Lung (tissue), 12 donors: ENCODE measurements around the gene RAB22A. TPM values are rescaled to one million over a fixed set of nuclear protein-coding genes. Genes with fewer than 3 reads are reported as not detected.
A peak's percentile ranks its signal among the peaks of the same experiment; 100 is the strongest.

Source experiments
- ATAC-seq: fragments of 200-7000 bp; cut with Tn5 transposase; one replicate; pipeline ENCODE4 v1.9.1; 2020; ENCODE audit warnings: moderate number of reproducible peaks; ENCODE audit not compliant: insufficient read depth, low FRiP score
- DNase-seq, 3 donors: peaks; one replicate each; pipeline ENCODE4 v3.0.0-alpha.2; 2013 to 2017
- H3K27ac ChIP-seq, 2 donors: one replicate each; pipeline ENCODE4 v1.5.1; 2013; ENCODE audit warnings: mild to moderate bottlenecking in 2 of 2, moderate library complexity in 2 of 2, control low read depth in 1 of 2, inconsistent platforms in 1 of 2, low read depth in 1 of 2, low read length in 1 of 2
- H3K27me3 ChIP-seq, 3 donors: one replicate each; pipeline ENCODE4 v1.5.1; 2013; ENCODE audit warnings: low read length in 2 of 3; ENCODE audit not compliant: control insufficient read depth in 3 of 3, insufficient read depth in 3 of 3
- H3K36me3 ChIP-seq, 4 donors: one replicate each; pipeline ENCODE4 v1.5.1; 2013; ENCODE audit warnings: low read length in 4 of 4, mild to moderate bottlenecking in 1 of 4, moderate library complexity in 1 of 4; ENCODE audit not compliant: control insufficient read depth in 4 of 4, insufficient read depth in 4 of 4
- H3K4me1 ChIP-seq, 5 donors: one replicate each; pipeline ENCODE4 v1.5.1; 2013; ENCODE audit warnings: low read length in 5 of 5, mild to moderate bottlenecking in 2 of 5, moderate library complexity in 1 of 5; ENCODE audit not compliant: control insufficient read depth in 5 of 5, insufficient read depth in 5 of 5
- H3K4me3 ChIP-seq: one replicate; pipeline ENCODE4 v1.5.1; 2013; ENCODE audit warnings: mild to moderate bottlenecking, control low read depth, moderate library complexity
- H3K9ac ChIP-seq, 2 donors: one replicate each; pipeline ENCODE4 v1.5.1; 2013; ENCODE audit warnings: low read length in 2 of 2, control low read depth in 1 of 2; ENCODE audit not compliant: insufficient read depth in 1 of 2
- H3K9me3 ChIP-seq, 4 donors: one replicate each; pipeline ENCODE4 v1.5.1; 2013; ENCODE audit warnings: low read length in 3 of 4, mild to moderate bottlenecking in 1 of 4, moderate library complexity in 1 of 4; ENCODE audit not compliant: control insufficient read depth in 4 of 4, insufficient read depth in 3 of 4
- CTCF ChIP-seq: IDR thresholded peaks from 2 replicates; pipeline ENCODE4 v1.5.1; 2012; ENCODE audit warnings: mild to moderate bottlenecking; ENCODE audit errors: control extremely low read depth, extremely low read depth
- WGBS, 2 donors: extraction: QIAGEN DNeasy Blood & Tissue Kit; methylation state at CpG; one replicate each; pipeline ENCODE4 v1.1.7; 2013; 5-methylcytosine and 5-hydroxymethylcytosine counted together
- polyA plus RNA-seq, 2 donors: library from polyadenylated mRNA; stranded (reverse); fragments of 200-250 nt; gene quantifications; one replicate each; pipeline ENCODE4 v1.2.1, GENCODE V29; 2013
- total RNA-seq, 2 donors: library from RNA; depleted of rRNA in 1 of 2; stranded (reverse); fragments of >200 nt in 1 of 2; gene quantifications; one replicate each; pipeline ENCODE4 v1.2.1, GENCODE V29; 2014 to 2021
- donor health status: control.
- donor health status: control.
- donor health status: Bipolar disorder and iron deficiency.
- donor health status: healthy.
- donor health status: DM: yes; HTN: yes; CAD: no.

The RAB22A gene
- total and polyA plus RNA-seq, 4 donors, result 6.0 to 25.1 (median 12.8) TPM

- H3K9ac ChIP-seq, result peak overlapping the region; percentile 77 to 80
- WGBS, 2 donors, result 1% methylated on average over 49 to 56 of the region's 56 CpGs
- peak; percentile 66 for ATAC-seq
Measured at GRCh38 chr20:58389324-58389967, 79.9 kb downstream of the RAB22A start.

DNA sequence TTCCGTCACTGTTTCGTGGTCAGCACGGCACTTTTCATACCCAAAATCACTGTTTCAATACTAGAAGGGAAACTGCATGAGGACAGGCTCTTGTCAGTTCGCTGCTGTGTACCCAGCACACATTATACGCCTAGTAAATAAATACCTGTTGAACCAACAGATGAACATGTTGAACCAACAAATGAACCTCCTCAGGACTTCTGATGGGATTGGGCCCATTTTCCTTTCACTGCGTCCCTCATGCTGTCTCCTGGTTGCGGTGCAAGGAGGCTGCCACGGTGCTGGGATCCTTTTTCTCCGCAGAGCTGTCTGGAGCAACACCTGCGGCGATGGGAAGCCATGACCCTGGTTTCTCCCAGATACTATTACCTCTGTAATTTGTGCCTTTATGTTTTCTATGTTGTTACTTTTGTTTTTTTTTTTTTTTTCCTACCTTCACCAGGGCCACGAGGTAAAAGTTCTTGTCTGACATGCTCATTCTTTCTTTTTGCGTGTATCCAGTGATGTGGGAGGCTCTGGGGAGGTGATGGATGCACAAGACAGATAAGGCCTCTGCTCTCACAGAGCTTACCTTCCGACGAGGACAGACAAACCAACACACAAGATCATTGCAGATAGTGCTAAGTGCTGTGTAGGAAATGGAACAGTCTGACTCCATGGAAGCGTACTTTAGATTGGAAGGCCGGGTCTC, 80.6 kb downstream of the RAB22A start:
- peak overlapping the region; percentile 81 to 100 for H3K27ac ChIP-seq
- H3K9ac ChIP-seq, result peak overlapping the region; percentile 77 to 80
- ATAC-seq (no peak), DNase-seq (no peak)
- peaks cover 0 to 2% (median 0%) of the 10 kb centered on the region in 4 donors for H3K9me3 ChIP-seq
- TF ChIP-seq CTCF, result no peak
- H3K27me3 ChIP-seq, result no peaks in the 10 kb centered on the region
- H3K4me3 ChIP-seq, result peak overlapping the region; percentile 99
- peaks cover 0 to 5% (median 2%) of the 10 kb centered on the region in 4 donors for H3K36me3 ChIP-seq
- H3K4me1 ChIP-seq, result peaks cover 7 to 21% (median 10%) of the 10 kb centered on the region in 5 donors
- 72 to 76% methylated on average over 17 of the region's 17 CpGs for WGBS, 2 donors

More at GRCh38 chr20:58389324-58389967, 79.9 kb downstream of the RAB22A start:
- H3K9me3 ChIP-seq, result peaks cover 0 to 2% (median 0%) of the 10 kb centered on the region in 4 donors
- H3K4me3 ChIP-seq, result peak overlapping the region; percentile 99
- peaks cover 7 to 21% (median 10%) of the 10 kb centered on the region in 5 donors for H3K4me1 ChIP-seq
- H3K36me3 ChIP-seq, result peaks cover 0 to 5% (median 2%) of the 10 kb centered on the region in 4 donors
- peak in 2 of 3 donors; percentile 37 to 50 for DNase-seq
- no peak for TF ChIP-seq CTCF
- H3K27ac ChIP-seq, result peak overlapping the region; percentile 81 to 100
- H3K27me3 ChIP-seq, result no peaks in the 10 kb centered on the region

DNA sequence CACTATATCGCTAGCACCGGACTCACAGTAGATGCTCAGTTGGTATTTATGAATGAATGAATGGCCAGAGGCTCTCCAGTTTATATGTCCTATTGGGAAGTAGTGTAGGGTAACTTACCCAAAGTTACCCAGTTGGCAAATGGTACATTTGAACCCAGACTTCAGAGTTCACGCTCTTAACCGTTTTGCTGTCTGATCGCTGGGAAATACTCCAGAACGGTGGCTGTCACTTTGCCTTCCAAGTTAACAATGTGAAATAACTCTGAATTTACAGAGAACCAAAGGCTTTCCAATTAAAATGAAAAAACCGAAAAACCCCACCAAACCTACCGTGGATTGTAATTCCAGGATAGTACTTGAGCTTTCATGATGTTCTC, 81.1 kb downstream of the RAB22A start:
- H3K4me3 ChIP-seq, result no peak overlapping the region

More for the DNA sequence above, 81.1 kb downstream of the RAB22A start:
- no peak for DNase-seq
- no peak for TF ChIP-seq CTCF
- Histone ChIP-seq H3K9ac (peak overlapping the region in 1 of 2 donors; percentile 20), H3K27ac (no peak overlapping the region), H3K36me3 (peaks cover 0 to 5% (median 2%) of the 10 kb centered on the region in 4 donors), H3K9me3 (peaks cover 0 to 2% (median 0%) of the 10 kb centered on the region in 4 donors), H3K4me1 (peaks cover 7 to 21% (median 10%) of the 10 kb centered on the region in 5 donors), H3K27me3 (no peaks in the 10 kb centered on the region)
- ATAC-seq, result no peak
- WGBS, 2 donors, result 95 to 98% methylated on average over 8 of the region's 8 CpGs
